ENCODE results near the gene C1orf174.

The C1orf174 gene

DNA sequence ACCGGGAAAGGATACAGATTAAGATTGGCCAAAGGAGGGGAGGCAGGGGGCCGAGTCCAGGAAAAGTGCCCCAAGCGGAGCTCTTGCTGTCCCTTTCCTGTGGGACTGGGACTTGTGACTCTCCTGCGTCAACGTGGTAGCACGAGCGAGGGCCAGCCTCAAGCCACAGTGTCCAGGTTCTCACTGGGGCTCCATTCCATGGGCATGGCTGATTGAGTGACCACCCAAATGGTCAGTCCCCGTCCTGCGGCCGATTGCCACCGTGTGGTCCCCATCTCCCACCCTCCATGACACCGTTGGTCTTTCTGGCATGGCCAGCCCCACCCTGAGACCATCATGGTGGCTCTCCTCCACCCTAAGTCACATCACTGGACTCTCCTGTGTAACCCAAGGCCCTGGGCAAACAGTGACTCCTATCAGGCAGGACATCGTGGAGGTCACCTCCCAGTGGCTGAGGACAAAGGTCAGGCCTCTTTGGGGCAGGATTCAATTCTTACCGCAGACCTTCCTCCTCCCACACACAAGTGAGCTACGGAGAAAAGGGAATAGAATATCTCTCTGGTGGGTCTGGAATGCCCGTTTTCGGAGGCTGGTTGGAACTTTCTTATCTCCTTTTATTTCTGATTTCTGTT, 8.9 kb upstream of the C1orf174 start:
- no peak for DNase-seq

- DNase-seq = no peak
These were observed 7.6 kb upstream of the C1orf174 start for GRCh38 chr1:3907621-3908165.

DNA sequence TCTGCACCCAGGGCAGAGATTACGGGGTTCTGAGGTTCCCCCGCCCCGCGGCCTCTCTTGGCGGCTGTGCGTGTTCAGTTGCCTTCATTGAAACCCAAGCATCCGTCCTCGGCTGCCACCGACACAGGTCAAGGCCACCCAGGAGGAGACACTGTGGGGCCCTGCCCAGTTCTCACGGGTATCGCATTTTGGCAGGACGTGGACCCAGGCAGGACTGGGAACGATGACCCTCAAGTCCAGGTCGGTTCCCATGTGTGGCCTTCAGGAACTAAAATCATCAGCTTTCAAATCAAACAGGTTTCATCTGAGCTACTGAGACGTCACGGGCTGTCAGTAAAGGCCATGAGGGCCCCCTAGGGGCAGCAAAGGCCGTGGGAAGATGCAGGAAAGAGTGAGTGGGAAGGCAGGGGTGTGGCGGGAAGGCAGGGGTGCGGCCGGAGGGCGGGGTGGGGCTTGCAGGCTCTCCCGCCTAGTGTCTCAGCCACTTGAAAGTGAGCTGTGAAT, 7.0 kb upstream of the C1orf174 start:
- DNase-seq = peak in 1 of 2 experiments; percentile 14

- DNase-seq = no peak
These were observed 6.6 kb upstream of the C1orf174 start for GRCh38 chr1:3906672-3907020.

DNA sequence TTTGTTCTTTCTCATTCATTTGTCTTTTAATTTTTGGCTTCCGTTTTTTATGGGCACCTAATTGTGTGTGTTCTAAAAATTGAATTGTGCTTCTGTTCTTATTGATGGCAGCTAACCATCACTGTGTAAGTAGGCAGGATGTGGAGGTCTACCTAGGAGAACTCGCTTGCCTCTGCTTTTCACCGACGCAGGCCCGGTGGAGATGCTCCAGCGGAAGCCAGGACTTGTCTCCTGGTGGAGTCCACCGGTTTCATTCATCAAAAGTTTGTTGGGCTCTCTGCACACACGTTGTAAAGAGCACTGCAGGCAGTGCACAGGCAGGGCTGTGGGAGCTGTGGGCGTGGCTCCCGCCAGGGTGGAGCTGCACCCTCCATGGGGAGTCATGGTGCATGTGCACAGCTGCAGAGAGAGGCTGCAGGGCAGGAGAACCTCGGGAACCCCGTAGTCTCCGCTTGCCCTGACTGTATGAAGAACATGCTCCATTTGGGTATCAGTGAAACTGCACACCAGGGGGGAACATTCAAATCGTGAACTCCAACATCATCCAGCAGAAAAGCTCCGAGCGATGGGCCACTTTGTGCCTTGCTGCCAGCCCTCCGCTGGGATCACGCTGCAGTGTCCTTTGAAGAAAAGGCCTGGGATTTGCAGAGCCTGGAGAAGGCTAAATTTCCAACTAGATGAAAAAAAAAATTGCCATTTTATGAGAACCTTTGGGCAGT, 6.0 kb upstream of the C1orf174 start:
- DNase-seq = no peak

DNA sequence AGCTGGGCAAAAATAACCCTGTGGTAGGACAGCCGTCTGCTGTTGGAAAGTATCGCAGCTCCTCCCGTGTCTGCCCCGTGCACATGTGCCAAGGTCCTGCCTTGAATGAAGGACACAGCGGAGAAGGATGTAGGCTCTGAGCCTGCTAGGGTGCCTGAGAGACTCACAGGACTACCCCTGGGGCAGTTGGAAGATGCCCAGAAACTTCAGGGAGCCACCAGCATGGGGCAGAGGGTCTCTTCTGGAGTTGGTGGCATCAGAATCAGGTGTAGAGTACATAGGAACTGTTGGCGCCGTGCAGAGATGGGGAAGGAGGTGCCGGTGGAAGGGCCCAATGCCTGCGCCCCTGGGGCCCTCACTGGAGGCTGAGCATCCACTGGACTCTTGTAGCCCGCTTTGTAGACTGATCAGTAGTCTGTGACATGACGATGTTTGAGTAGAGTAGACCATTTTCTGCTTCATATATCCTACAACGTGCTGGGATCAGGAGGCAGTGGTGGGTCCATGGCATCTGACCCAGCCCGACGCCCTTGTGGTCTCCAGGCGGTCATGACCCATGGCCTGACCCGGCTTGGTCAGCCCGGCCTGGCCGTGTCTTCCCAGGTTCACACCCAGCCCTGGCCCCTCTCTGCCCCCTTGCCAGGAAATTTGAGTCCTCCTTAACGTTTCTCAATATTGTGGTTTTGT, 5.3 kb upstream of the C1orf174 start:
- DNase-seq = no peak

DNA sequence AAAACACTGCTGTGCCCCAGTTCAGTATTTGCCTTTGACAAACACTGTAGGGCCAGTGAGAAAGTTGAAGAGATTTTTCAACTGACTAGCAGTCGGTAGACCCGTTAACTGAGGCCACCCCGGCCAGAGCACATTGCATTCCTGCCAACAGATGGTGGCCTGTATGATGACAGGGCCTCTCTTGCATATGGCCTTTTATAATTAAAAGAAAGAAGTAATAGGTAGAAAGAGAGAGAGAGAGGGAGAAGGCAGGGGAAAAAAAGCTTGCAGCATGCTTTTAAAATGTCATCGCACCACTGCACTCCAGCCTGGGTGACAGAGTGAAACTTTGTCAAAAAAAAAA, 4.7 kb upstream of the C1orf174 start:
- DNase-seq = no peak

GRCh38 chr1:3904006-3904842, 4.2 kb upstream of the C1orf174 start:
- no peak for DNase-seq

DNA sequence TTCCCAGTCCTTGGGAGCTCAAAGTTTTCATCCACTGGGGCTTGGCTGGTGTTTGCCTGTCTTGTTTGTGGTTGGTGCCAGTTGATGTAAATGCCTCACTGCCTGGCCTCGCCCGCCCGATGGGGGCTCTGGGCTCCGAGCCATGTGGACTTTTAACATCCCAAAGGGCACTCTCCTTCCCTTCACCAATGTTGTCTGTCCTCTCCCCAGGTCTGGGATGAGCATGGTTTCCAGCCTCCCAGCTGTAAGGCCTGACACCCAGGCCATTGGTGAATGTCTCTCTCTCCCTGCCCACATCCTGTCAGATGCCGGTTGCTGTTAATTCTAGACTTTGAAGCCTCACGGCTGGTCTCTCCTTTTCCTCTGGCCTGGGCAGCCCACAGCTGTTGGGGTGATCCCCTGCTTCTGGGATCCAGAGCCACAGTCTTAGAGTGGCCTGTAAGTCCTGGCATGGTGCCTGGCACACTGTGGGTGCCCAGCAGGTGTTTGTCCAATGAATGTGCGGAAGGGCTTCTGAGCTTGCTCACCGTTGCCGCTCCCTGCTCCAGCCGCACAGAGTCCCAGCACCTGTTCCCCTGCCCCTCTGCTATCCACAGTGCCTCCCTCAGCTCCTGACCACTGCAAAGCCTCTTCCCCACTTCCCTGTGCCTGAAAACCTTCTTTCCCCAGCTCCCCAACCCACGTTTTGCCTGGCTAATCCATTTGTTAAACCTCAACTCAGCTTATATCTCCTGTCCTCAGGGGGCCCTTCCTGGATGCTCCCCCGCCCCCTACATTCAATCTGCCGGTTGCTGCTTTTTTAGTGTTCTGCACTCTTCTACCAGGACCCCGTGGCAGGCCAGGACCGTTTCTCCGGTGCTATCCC, 3.3 kb upstream of the C1orf174 start:
- no peak for DNase-seq

DNA sequence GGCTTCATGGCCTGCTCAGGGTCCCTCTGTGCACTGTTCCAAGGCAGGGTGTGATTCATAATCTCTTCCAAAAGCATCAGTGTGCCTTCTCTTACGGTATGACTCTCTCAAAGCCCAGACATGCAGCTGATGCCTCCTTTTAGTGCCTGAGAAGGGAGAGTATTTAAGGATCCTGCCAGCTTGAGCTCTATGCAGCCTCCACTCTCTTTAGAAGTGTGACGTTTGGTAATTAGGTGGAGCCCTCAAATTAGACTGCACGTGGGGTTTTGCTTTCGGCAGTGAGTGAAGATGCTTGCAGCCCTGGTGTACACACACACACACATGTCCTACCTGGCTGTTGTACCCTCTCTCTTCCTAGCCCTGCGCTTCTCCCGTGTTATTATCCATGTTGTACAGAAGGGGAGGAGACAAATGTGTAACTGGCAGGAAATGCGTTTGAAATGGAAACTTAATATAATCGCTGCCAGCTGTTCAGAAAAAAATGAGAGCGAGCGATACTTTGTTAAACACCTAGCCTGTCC, 2.6 kb upstream of the C1orf174 start:
- no peak for DNase-seq

GRCh38 chr1:3902111-3902511, 2.0 kb upstream of the C1orf174 start:
- no peak for DNase-seq

DNA sequence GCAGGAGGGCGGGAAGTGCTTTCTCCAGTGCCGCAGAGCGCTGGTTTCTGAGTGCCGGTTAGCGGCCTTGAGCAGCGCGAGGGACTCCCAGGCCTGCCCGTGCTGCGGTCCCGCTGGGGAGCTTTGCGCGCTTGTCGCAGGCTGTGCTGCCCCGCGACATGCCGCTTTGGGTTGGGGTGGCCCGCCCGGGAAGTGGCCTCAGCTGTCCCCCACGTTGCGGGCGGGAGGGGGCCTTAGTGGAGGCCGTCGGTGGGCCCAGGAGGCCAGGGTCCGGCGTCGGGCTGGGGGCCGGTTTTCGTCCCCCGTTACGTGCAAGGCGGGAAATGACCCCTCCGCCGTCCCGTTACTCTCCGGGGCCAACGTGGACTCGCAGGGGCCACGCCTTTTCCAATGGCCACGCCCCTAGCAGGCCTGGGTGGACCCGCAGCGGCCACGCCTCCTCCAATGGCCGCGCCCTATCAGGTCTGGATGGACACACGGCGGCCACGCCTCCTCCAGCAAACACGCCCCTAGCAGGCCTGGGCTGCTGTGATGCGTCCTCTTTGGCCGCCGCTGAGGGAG, 977 bp upstream of the C1orf174 start:
- peak; percentile 84 to 97 for DNase-seq

GRCh38 chr1:3899754-3900149, 320 bp downstream of the C1orf174 start:
- DNase-seq = peak in 1 of 2 experiments; percentile 45

GRCh38 chr1:3898994-3899753, 898 bp downstream of the C1orf174 start:
- no peak for DNase-seq

- no peak for DNase-seq
These were observed 1.7 kb downstream of the C1orf174 start for GRCh38 chr1:3898475-3898735.

- no peak for DNase-seq
These were observed 3.6 kb downstream of the C1orf174 start for GRCh38 chr1:3896396-3897000.

DNA sequence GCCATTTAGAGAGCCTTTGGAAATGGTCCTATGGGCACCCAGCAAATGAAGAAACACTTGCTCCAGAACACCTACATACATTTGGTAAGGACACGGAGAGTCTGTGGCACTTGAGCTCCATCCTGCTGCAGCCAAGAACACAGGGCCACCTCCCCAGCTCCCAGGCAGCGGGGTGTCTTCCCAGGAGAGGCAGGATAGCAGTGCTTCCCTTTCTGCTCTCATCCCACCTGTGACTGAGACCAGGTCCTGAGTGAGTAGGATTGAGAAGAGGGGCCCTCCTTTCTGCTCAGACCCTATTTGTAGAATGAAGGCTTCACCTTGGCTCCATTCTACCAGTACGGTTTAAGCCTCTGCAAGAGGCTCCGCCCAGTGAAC, 4.1 kb downstream of the C1orf174 start:
- DNase-seq = no peak

DNA sequence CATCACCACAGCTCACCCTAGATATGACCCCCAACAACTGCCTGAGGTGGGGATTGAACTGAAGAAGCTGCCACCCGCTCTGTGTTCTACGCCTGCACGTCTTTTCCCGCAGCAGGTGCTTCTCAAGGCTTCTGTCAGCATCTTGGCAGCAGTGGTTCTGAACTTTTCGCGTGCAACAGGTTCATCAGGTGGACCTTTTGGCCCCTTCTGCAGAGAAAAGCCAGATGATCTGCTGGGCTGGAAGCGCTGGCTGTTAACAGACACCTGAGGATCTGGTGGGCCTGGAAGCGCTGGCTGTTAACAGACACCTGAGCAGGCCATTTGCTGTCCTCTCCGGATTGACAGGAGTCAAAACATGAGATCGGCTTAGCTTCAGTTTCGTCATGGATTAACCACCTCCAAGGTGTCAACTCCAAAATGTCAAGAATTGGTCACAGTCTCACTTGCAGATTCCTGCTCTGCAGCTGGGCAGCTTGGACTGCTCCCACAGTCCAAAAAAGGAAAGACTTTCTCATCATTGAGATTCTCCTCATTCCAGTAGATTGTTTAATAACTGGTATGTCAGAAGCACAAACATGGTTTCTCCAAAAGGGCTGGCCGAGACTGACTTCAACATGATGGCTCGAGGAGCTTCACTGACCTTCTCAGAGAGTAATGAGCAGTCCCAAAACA, 4.7 kb downstream of the C1orf174 start:
- DNase-seq = no peak

DNA sequence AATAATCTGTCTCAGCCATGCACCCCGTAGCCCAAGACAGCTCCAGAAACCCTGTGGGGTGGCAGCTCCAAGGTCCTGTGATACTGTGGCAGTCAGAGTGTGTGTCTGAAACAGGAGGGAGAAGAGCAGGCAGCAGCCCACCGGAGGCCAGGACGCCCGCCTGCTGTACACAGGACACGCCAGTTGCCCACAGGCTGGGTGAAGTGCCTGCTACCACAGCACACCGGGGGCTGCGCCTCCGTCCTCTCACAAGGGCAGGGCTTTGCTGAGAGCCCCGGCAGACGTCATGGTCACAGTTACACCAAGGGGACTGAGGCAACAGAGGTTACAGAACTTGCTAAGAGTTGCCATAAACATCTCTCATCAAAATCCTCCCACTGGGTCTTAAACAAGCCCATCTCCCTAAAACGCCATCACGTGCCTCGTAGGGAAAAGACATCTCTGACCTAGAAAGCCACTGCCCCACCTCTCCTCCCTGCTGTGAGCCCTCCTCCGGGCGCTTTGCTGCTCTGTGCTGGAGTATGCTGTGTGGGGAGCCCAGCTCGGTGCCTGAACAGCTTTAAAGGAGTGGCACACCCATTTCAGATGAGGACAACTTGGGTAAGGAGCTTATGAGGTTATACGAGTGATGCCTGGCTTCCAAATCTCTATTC, 5.3 kb downstream of the C1orf174 start:
- no peak for DNase-seq

All from NCI-H526 (cell line).